Loucy (cell line): Measurements from ENCODE around the gene MYO10.

ENCODE experiments used
- H2AFZ ChIP-seq: fragments of 200-600 bp; sonication (generic); 2 replicates; pipeline ENCODE4 v1.6.0; 2016; ENCODE audit warnings: antibody characterized with exemption, mild to moderate bottlenecking, low read length, moderate library complexity
- H3F3A ChIP-seq: fragments of 200-600 bp; 2 replicates; pipeline ENCODE4 v1.6.0; 2016; ENCODE audit warnings: antibody characterized with exemption, low read depth, mild to moderate bottlenecking
- H3K27me3 ChIP-seq: fragments of 200-600 bp; sonication (generic); 2 replicates; pipeline ENCODE4 v1.6.1; 2014; ENCODE audit warnings: low read length, mild to moderate bottlenecking; ENCODE audit not compliant: insufficient read depth, poor library complexity, severe bottlenecking
- H3K36me3 ChIP-seq: fragments of 200-600 bp; sonication (generic); 2 replicates; pipeline ENCODE4 v1.6.1; 2016; ENCODE audit warnings: low read length; ENCODE audit not compliant: insufficient read depth
- H3K4me1 ChIP-seq: fragments of 200-600 bp; sonication (generic); 2 replicates; pipeline ENCODE4 v1.5.1; 2014; ENCODE audit warnings: low read length, mild to moderate bottlenecking; ENCODE audit not compliant: insufficient read depth, poor library complexity, severe bottlenecking
- H3K4me2 ChIP-seq: fragments of 200-600 bp; sonication (generic); 2 replicates; pipeline ENCODE4 v1.6.0; 2014; ENCODE audit warnings: antibody characterized with exemption, low read length, low read depth, mild to moderate bottlenecking; ENCODE audit not compliant: poor library complexity, severe bottlenecking
- H3K4me3 ChIP-seq: fragments of 200-600 bp; sonication (generic); 2 replicates; pipeline ENCODE4 v1.5.1; 2014; ENCODE audit warnings: low read length, mild to moderate bottlenecking, mixed read lengths; ENCODE audit not compliant: poor library complexity, severe bottlenecking
- H3K79me2 ChIP-seq: fragments of 200-600 bp; sonication (generic); 2 replicates; pipeline ENCODE4 v1.6.1; 2014; ENCODE audit warnings: low read length; ENCODE audit not compliant: insufficient read depth
- H3K9ac ChIP-seq: fragments of 200-600 bp; sonication (generic); 2 replicates; pipeline ENCODE4 v1.6.0; 2014; ENCODE audit warnings: mild to moderate bottlenecking, low read depth, low read length, moderate library complexity; ENCODE audit not compliant: poor library complexity, severe bottlenecking
- H3K9me2 ChIP-seq: fragments of 200-600 bp; sonication (generic); replicated peaks from 2 replicates; pipeline ENCODE4 v1.6.1; 2016; ENCODE audit warnings: low read depth, low read length, mixed read lengths
- H3K9me3 ChIP-seq: fragments of 200-600 bp; sonication (generic); 2 replicates; pipeline ENCODE4 v1.6.1; 2014; ENCODE audit warnings: mild to moderate bottlenecking, antibody characterized with exemption, low read length, low read depth; ENCODE audit not compliant: insufficient read depth
- H4K20me1 ChIP-seq: fragments of 200-600 bp; sonication (generic); 2 replicates; pipeline ENCODE4 v1.6.0; 2014; ENCODE audit warnings: antibody characterized with exemption, low read length, mild to moderate bottlenecking; ENCODE audit not compliant: insufficient read depth, poor library complexity, severe bottlenecking
- EZH2phosphoT487 ChIP-seq: fragments of 200-600 bp; IDR thresholded peaks from 2 replicates; pipeline ENCODE4 v1.6.1; 2018; ENCODE audit warnings: antibody characterized with exemption, mild to moderate bottlenecking, moderate library complexity, borderline replicate concordance
- TF ChIP-seq, protein P1 (sequence below): fragments of 200-600 bp; sonication (generic); conservative IDR thresholded peaks from 2 replicates; pipeline ENCODE4 v1.5.1; 2014; ENCODE audit warnings: mild to moderate bottlenecking, antibody characterized with exemption, low read length

MYO10 gene

GRCh38 chr5:16819522-16820167 lies 116.4 kb downstream of the MYO10 start:
- Histone ChIP-seq H3K4me1 (no peaks in the 10 kb centered on the region), H3F3A (no peaks in the 10 kb centered on the region), H3K9me3 (no peaks in the 10 kb centered on the region), H3K9me2 (no peaks in the 10 kb centered on the region), H3K4me3 (no peak overlapping the region), H3K27me3 (no peaks in the 10 kb centered on the region), H2AFZ (no peak overlapping the region), H4K20me1 (no peaks in the 10 kb centered on the region), H3K79me2 (no peaks in the 10 kb centered on the region), H3K9ac (no peak overlapping the region), H3K36me3 (no peaks in the 10 kb centered on the region), H3K4me2 (no peak overlapping the region)
- TF ChIP-seq, protein P1, sequence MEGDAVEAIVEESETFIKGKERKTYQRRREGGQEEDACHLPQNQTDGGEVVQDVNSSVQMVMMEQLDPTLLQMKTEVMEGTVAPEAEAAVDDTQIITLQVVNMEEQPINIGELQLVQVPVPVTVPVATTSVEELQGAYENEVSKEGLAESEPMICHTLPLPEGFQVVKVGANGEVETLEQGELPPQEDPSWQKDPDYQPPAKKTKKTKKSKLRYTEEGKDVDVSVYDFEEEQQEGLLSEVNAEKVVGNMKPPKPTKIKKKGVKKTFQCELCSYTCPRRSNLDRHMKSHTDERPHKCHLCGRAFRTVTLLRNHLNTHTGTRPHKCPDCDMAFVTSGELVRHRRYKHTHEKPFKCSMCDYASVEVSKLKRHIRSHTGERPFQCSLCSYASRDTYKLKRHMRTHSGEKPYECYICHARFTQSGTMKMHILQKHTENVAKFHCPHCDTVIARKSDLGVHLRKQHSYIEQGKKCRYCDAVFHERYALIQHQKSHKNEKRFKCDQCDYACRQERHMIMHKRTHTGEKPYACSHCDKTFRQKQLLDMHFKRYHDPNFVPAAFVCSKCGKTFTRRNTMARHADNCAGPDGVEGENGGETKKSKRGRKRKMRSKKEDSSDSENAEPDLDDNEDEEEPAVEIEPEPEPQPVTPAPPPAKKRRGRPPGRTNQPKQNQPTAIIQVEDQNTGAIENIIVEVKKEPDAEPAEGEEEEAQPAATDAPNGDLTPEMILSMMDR = no peak
- TF ChIP-seq EZH2phosphoT487 = no peak

- no peak overlapping the region for H3K9ac ChIP-seq
- H3K79me2 ChIP-seq = no peaks in the 10 kb centered on the region
Measured at GRCh38 chr5:16815432-16815831, 120.7 kb downstream of the MYO10 start.

DNA sequence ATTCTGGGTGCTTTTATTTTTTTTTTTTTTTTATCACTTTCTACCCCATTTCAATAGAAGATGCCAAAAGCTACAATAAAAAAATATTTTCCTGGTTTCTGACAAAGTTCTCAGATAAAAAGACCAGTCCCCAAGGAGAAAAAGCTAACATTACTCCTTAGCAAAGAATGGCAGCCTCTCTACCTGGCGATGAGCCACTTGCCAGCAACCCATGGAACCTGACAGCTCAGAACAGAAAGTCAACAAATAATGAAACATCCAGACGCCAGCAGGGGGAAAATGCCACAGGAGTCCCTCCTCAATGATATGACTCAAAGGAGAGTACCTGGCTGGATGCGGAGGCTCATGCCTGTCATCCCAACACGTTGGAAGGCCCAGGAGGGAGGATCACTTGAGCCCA lies 123.2 kb downstream of the MYO10 start:
- H2AFZ ChIP-seq = no peak overlapping the region
- H3K27me3 ChIP-seq = no peaks in the 10 kb centered on the region
- no peaks in the 10 kb centered on the region for H3K9me2 ChIP-seq
- TF ChIP-seq EZH2phosphoT487 = no peak
- TF ChIP-seq, protein P1 = no peak
- no peak overlapping the region for H3K4me3 ChIP-seq
- no peaks in the 10 kb centered on the region for H3K4me1 ChIP-seq
- H3K9me3 ChIP-seq = no peaks in the 10 kb centered on the region
- H3K36me3 ChIP-seq = no peaks in the 10 kb centered on the region
- no peaks in the 10 kb centered on the region for H3F3A ChIP-seq
- H3K4me2 ChIP-seq = no peak overlapping the region
- no peaks in the 10 kb centered on the region for H4K20me1 ChIP-seq
- no peak overlapping the region for H3K9ac ChIP-seq
- no peaks in the 10 kb centered on the region for H3K79me2 ChIP-seq

More at GRCh38 chr5:16815432-16815831, 120.7 kb downstream of the MYO10 start:
- H4K20me1 ChIP-seq = no peaks in the 10 kb centered on the region
- H3K4me2 ChIP-seq = no peak overlapping the region
- H3K27me3 ChIP-seq = no peaks in the 10 kb centered on the region
- no peaks in the 10 kb centered on the region for H3K36me3 ChIP-seq
- no peaks in the 10 kb centered on the region for H3K4me1 ChIP-seq
- H3F3A ChIP-seq = no peaks in the 10 kb centered on the region
- no peaks in the 10 kb centered on the region for H3K9me3 ChIP-seq
- no peaks in the 10 kb centered on the region for H3K9me2 ChIP-seq
- TF ChIP-seq, protein P1 = no peak
- TF ChIP-seq EZH2phosphoT487 = no peak
- H3K4me3 ChIP-seq = no peak overlapping the region
- H2AFZ ChIP-seq = no peak overlapping the region
